HCT116 (cell line): Measurements from ENCODE around the gene ACAD9. TPM values are rescaled to one million over a fixed set of nuclear protein-coding genes. Genes with fewer than 3 reads are reported as not detected.

Source experiments
- ATAC-seq: fragments of 200-7000 bp; cut with Tn5 transposase; 2 replicates; pipeline ENCODE4 v1.9.1; 2020; ENCODE audit warnings: mild to moderate bottlenecking, moderate library complexity
- BruUV-seq: library from RNA; stranded (reverse); fragments of 400-500 nt; replicated peaks from 2 replicates; lab custom pipeline; 2021; lab: Mats Ljungman, UMichigan
- CTCF ChIA-PET: fragments of 300-600 bp; sonication (Branson Sonifier 250); formaldehyde crosslinking; loops from one replicate; lab custom pipeline; 2021; ENCODE audit warnings: antibody characterized with exemption; lab: Charles Lee
- POLR2A ChIA-PET: fragments of 300-600, 350-600 bp; sonication (Branson Sonifier 250); formaldehyde crosslinking; loops from one replicate; lab custom pipeline; 2021; ENCODE audit warnings: antibody characterized with exemption; lab: Charles Lee
- RAD21 ChIA-PET, 2 experiments: fragments of 300-600 bp; sonication (Branson Sonifier 250); formaldehyde crosslinking; loops; one replicate each; lab custom pipeline; 2023; ENCODE audit warnings: low total read pairs in 2 of 2; ENCODE audit not compliant: uncharacterized antibody in 2 of 2, unreplicated experiment in 2 of 2, low non-redundant PET in 1 of 2; lab: Charles Lee
- DNase-seq: peaks from one replicate; pipeline ENCODE4 v3.0.0-alpha.2; 2010; ENCODE audit warnings: low read depth, low spot score
- H2AFZ ChIP-seq: fragments of 200-600 bp; shearing (Covaris generic), sonication (generic); 2 replicates; pipeline ENCODE4 v1.6.1; 2017; ENCODE audit warnings: low read depth, mixed run types, mixed read lengths, antibody characterized with exemption, low read length; ENCODE audit not compliant: poor library complexity, severe bottlenecking
- H3K27ac ChIP-seq: 2 replicates; pipeline ENCODE4 v1.5.1; 2012; ENCODE audit warnings: low read depth, low read length
- H3K27me3 ChIP-seq: fragments of 200-600 bp; sonication (generic); 2 replicates; pipeline ENCODE4 v1.6.1; 2016; ENCODE audit warnings: mixed run types, low read length, mixed read lengths; ENCODE audit not compliant: insufficient read depth
- H3K36me3 ChIP-seq, 2 experiments: fragments of 200-500 bp in 1 of 2; fragments of 200-600 bp in 1 of 2; sonication (Bioruptor generic) in 1 of 2; sonication (generic) in 1 of 2; 2 replicates each; pipeline versions ENCODE4 v1.5.1 to v1.6.1; 2014 to 2016; ENCODE audit warnings: low read length in 2 of 2, inconsistent platforms in 1 of 2, mixed read lengths in 1 of 2, mixed run types in 1 of 2; ENCODE audit not compliant: insufficient read depth in 2 of 2, control insufficient read depth in 1 of 2
- H3K4me1 ChIP-seq, 2 experiments: fragments of 200-600 bp in 1 of 2; sonication (generic) in 1 of 2; 2 replicates each; pipeline versions ENCODE4 v1.5.1 to v1.6.1; 2012 to 2017; ENCODE audit warnings: low read length in 2 of 2, inconsistent platforms in 1 of 2, mild to moderate bottlenecking in 1 of 2, mixed read lengths in 1 of 2, mixed run types in 1 of 2, moderate library complexity in 1 of 2; ENCODE audit not compliant: insufficient read depth in 2 of 2, control insufficient read depth in 1 of 2
- H3K4me2 ChIP-seq: fragments of 200-600 bp; sonication (generic); 2 replicates; pipeline ENCODE4 v1.6.1; 2017; ENCODE audit warnings: mixed run types, low read length, mixed read lengths
- H3K4me3 ChIP-seq, 2 experiments: fragments of 200-600 bp in 1 of 2; sonication (generic) in 1 of 2; replicated peaks in 1 of 2; 2 replicates each; pipeline ENCODE4 v1.5.1; 2011 to 2016; ENCODE audit warnings: low read length in 2 of 2, control low read depth in 1 of 2, low read depth in 1 of 2, mild to moderate bottlenecking in 1 of 2, mixed read lengths in 1 of 2, mixed run types in 1 of 2
- H3K79me2 ChIP-seq: fragments of 200-600 bp; sonication (generic); 2 replicates; pipeline ENCODE4 v1.6.1; 2017; ENCODE audit warnings: mild to moderate bottlenecking, mixed run types, low read length, moderate library complexity, mixed read lengths; ENCODE audit not compliant: insufficient read depth
- H3K9ac ChIP-seq: fragments of 200-600 bp; sonication (generic); 2 replicates; pipeline ENCODE4 v1.6.1; 2016; ENCODE audit warnings: low read length, mixed read lengths
- H3K9me2 ChIP-seq: fragments of 200-600 bp; sonication (generic), shearing (Covaris generic); 2 replicates; pipeline ENCODE4 v1.6.1; 2017; ENCODE audit warnings: mixed run types, mild to moderate bottlenecking, moderate library complexity; ENCODE audit not compliant: insufficient read depth
- H3K9me3 ChIP-seq, 2 experiments: fragments of 200-500 bp in 1 of 2; fragments of 200-600 bp in 1 of 2; sonication (Bioruptor generic) in 1 of 2; sonication (generic) in 1 of 2; 2 replicates each; pipeline ENCODE4 v1.6.1; 2014 to 2017; ENCODE audit warnings: low read length in 2 of 2, mixed read lengths in 2 of 2, inconsistent platforms in 1 of 2, low read depth in 1 of 2, mild to moderate bottlenecking in 1 of 2, mixed run types in 1 of 2, moderate library complexity in 1 of 2; ENCODE audit not compliant: control insufficient read depth in 1 of 2, insufficient read depth in 1 of 2
- H4K20me1 ChIP-seq: fragments of 200-600 bp; sonication (generic), shearing (Covaris generic); 2 replicates; pipeline ENCODE4 v1.6.1; 2017; ENCODE audit warnings: mixed run types, mild to moderate bottlenecking, moderate library complexity; ENCODE audit not compliant: insufficient read depth
- CEBPB ChIP-seq: IDR thresholded peaks from 2 replicates; pipeline ENCODE4 v1.6.1; 2012; ENCODE audit warnings: low read depth
- EGR1 ChIP-seq: IDR thresholded peaks from 2 replicates; pipeline ENCODE4 v1.6.1; 2012; ENCODE audit warnings: low read depth
- ELF1 ChIP-seq: IDR thresholded peaks from 2 replicates; pipeline ENCODE4 v1.6.1; 2012; ENCODE audit warnings: low read depth, borderline replicate concordance
- JUND ChIP-seq: IDR thresholded peaks from 2 replicates; pipeline ENCODE4 v1.6.1; 2012
- POLR2AphosphoS5 ChIP-seq: IDR thresholded peaks from 2 replicates; pipeline ENCODE4 v1.6.1; 2011; ENCODE audit warnings: mild to moderate bottlenecking, low read depth, low read length, moderate library complexity
- RAD21 ChIP-seq: IDR thresholded peaks from 2 replicates; pipeline ENCODE4 v1.6.1; 2012; ENCODE audit warnings: low read depth, mild to moderate bottlenecking
- REST ChIP-seq: IDR thresholded peaks from 2 replicates; pipeline ENCODE4 v1.6.1; 2012; ENCODE audit warnings: low read depth
- SIN3A ChIP-seq: IDR thresholded peaks from 2 replicates; pipeline ENCODE4 v1.6.1; 2012; ENCODE audit warnings: low read depth
- SP1 ChIP-seq: IDR thresholded peaks from 2 replicates; pipeline ENCODE4 v1.6.1; 2012; ENCODE audit warnings: low read depth
- SRF ChIP-seq: IDR thresholded peaks from 2 replicates; pipeline ENCODE4 v1.6.1; 2012; ENCODE audit warnings: low read depth
- ZBTB33 ChIP-seq: IDR thresholded peaks from 2 replicates; pipeline ENCODE4 v1.6.1; 2011; ENCODE audit warnings: mild to moderate bottlenecking, low read length, moderate library complexity; ENCODE audit not compliant: insufficient replicate concordance; ENCODE audit errors: extremely low read depth
- intact Hi-C: fragments of 100-400 bp; cut with micrococcal nuclease; formaldehyde crosslinking; loops from 2 replicates; pipeline ENCODE4 v1.10.0; 2022
- total RNA-seq: library from RNA; stranded (reverse); gene quantifications from one replicate; pipeline ENCODE4 v1.2.1, GENCODE V29; 2021; ENCODE audit not compliant: unreplicated experiment

Gene ACAD9
- total RNA-seq, 1 experiment from 2014 or later, result 55.8 TPM

GRCh38 chr3:128895843-128896697 is 16.6 kb downstream of the ACAD9 start:
- H2AFZ ChIP-seq, result no peak overlapping the region
- POLR2A ChIA-PET, result no interaction called here
- no peaks in the 10 kb centered on the region for H3K9me3 ChIP-seq
- no TSS peak for BruUV-seq
- H3K9ac ChIP-seq, result no peak overlapping the region
- peaks cover 46 to 53% of the 10 kb centered on the region in 2 experiments for H3K36me3 ChIP-seq
- H3K79me2 ChIP-seq, result peaks cover 21% of the 10 kb centered on the region
- no peak overlapping the region for H3K4me3 ChIP-seq
- no peak overlapping the region for H3K4me2 ChIP-seq
- no peak overlapping the region for H3K27ac ChIP-seq
- H4K20me1 ChIP-seq, result no peaks in the 10 kb centered on the region
- no peaks in the 10 kb centered on the region for H3K9me2 ChIP-seq
- no peak for ATAC-seq
- intact Hi-C loops, result no loop called here
- no peaks in the 10 kb centered on the region for H3K4me1 ChIP-seq
- no peak for TF ChIP-seq POLR2AphosphoS5
- peak; percentile 51 for TF ChIP-seq CEBPB
- no peak for TF ChIP-seq SP1
- no peaks in the 10 kb centered on the region for H3K27me3 ChIP-seq
- DNase-seq, result no peak
- CTCF ChIA-PET, result no interaction called here
- RAD21 ChIA-PET, result no interaction called here

DNA sequence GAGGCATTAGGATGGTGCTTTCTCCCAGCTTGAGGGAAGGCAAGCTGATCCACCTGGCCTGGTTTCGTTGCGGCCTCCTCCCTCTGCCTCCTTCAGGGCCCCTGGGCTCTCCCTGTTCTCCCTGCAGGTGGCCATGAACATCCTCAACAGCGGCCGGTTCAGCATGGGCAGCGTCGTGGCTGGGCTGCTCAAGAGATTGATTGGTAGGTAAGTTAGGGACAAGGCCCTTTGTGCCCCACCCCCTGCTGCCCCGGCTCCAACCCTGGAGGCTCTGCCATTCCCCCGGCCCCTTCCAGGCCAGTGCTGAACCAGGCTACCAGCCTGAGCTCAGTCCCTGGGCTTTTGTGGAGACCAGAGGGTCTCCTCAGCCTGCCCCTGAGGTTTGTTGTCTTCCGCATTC is 23.0 kb downstream of the ACAD9 start:
- intact Hi-C loops, result no loop called here
- POLR2A ChIA-PET, result no interaction called here
- Histone ChIP-seq H3K4me2 (no peak overlapping the region), H3K9me3 (no peaks in the 10 kb centered on the region), H3K27ac (no peak overlapping the region), H4K20me1 (no peaks in the 10 kb centered on the region), H3K9me2 (no peaks in the 10 kb centered on the region), H3K79me2 (no peaks in the 10 kb centered on the region), H3K36me3 (peaks cover 52 to 55% of the 10 kb centered on the region in 2 experiments), H3K27me3 (no peaks in the 10 kb centered on the region), H2AFZ (no peak overlapping the region), H3K9ac (no peak overlapping the region), H3K4me1 (no peaks in the 10 kb centered on the region), H3K4me3 (no peak overlapping the region)
- DNase-seq (no peak), ATAC-seq (no peak)
- no TSS peak for BruUV-seq
- no peak for TF ChIP-seq REST
- no peak for TF ChIP-seq ELF1
- no peak for TF ChIP-seq SIN3A
- TF ChIP-seq EGR1, result no peak
- TF ChIP-seq JUND, result no peak
- no peak for TF ChIP-seq ZBTB33
- no peak for TF ChIP-seq SRF
- TF ChIP-seq RAD21, result no peak
- CTCF ChIA-PET, result no interaction called here
- RAD21 ChIA-PET, result no interaction called here
